Hepatocyte (in vitro differentiated cells): ENCODE data around the gene SREK1. TPM values are rescaled to one million over a fixed set of nuclear protein-coding genes. Genes with fewer than 3 reads are reported as not detected.

ENCODE experiments used
- DNase-seq: peaks from one replicate; pipeline ENCODE4 v3.0.0-alpha.2; 2016; ENCODE audit warnings: low spot score
- H2AFZ ChIP-seq: fragments of 200-600 bp; sonication (generic); 2 replicates; pipeline ENCODE4 v1.6.0; 2016; ENCODE audit warnings: antibody characterized with exemption, mild to moderate bottlenecking
- H3K27ac ChIP-seq: fragments of 200-600 bp; sonication (generic); 2 replicates; pipeline ENCODE4 v1.5.1; 2016; ENCODE audit warnings: mild to moderate bottlenecking
- H3K27me3 ChIP-seq: fragments of 200-600 bp; sonication (generic); 2 replicates; pipeline ENCODE4 v1.6.1; 2016
- H3K36me3 ChIP-seq: fragments of 200-600 bp; sonication (generic); replicated peaks from 2 replicates; pipeline ENCODE4 v1.5.1; 2016; ENCODE audit warnings: low read depth; ENCODE audit not compliant: insufficient read depth
- H3K4me1 ChIP-seq: fragments of 200-600 bp; sonication (generic); 2 replicates; pipeline ENCODE4 v1.5.1; 2016; ENCODE audit warnings: mild to moderate bottlenecking, moderate library complexity; ENCODE audit not compliant: insufficient read depth
- H3K4me2 ChIP-seq: fragments of 200-600 bp; sonication (generic); 2 replicates; pipeline ENCODE4 v1.6.0; 2016
- H3K4me3 ChIP-seq: fragments of 200-600 bp; sonication (generic); 2 replicates; pipeline ENCODE4 v1.5.1; 2016; ENCODE audit warnings: mild to moderate bottlenecking
- H3K79me2 ChIP-seq: fragments of 200-600 bp; sonication (generic); 2 replicates; pipeline ENCODE4 v1.6.0; 2017; ENCODE audit warnings: mild to moderate bottlenecking
- H3K9me2 ChIP-seq: fragments of 200-600 bp; sonication (generic); replicated peaks from 2 replicates; pipeline ENCODE4 v1.6.0; 2017; ENCODE audit warnings: mild to moderate bottlenecking; ENCODE audit not compliant: insufficient read depth
- H3K9me3 ChIP-seq: fragments of 200-600 bp; sonication (generic); 2 replicates; pipeline ENCODE4 v1.5.1; 2016; ENCODE audit warnings: low read depth, mild to moderate bottlenecking
- H4K20me1 ChIP-seq: fragments of 200-600 bp; sonication (generic); 2 replicates; pipeline ENCODE4 v1.6.0; 2016; ENCODE audit warnings: mild to moderate bottlenecking; ENCODE audit not compliant: insufficient read depth, poor library complexity, severe bottlenecking
- EZH2 ChIP-seq: fragments of 200-600 bp; sonication (generic); IDR thresholded peaks from 2 replicates; pipeline ENCODE4 v1.6.1; 2016; ENCODE audit warnings: antibody characterized with exemption, mild to moderate bottlenecking, borderline replicate concordance
- EZH2phosphoT487 ChIP-seq: fragments of 200-600 bp; sonication (generic); IDR thresholded peaks from one replicate; pipeline ENCODE4 v1.6.1; 2018; ENCODE audit warnings: antibody characterized with exemption, mild to moderate bottlenecking, low read depth, moderate library complexity; ENCODE audit not compliant: unreplicated experiment, severe bottlenecking
- WGBS: methylation state at CpG from one replicate; pipeline ENCODE4 v1.1.6; 2016; ENCODE audit warnings: low lambda C conversion rate; ENCODE audit errors: missing lambda C conversion rate; 5-methylcytosine and 5-hydroxymethylcytosine counted together
- polyA plus RNA-seq: library from polyadenylated mRNA; unstranded; fragments of >200 nt; fragmentation: Nextera tagmentation; extraction: Ambion mirVana; gene quantifications from 2 replicates; pipeline ENCODE4 v1.2.1, GENCODE V29; 2016
- total RNA-seq: library from RNA; depleted of rRNA; stranded (reverse); fragments of >200 nt; gene quantifications from 2 replicates; pipeline ENCODE4 v1.2.3, GENCODE V29; 2014
- TF ChIP-seq, protein P1 (sequence below): fragments of 200-600 bp; sonication (generic); IDR thresholded peaks from 2 replicates; pipeline ENCODE4 v1.5.1; 2016; ENCODE audit warnings: antibody characterized with exemption, mild to moderate bottlenecking; ENCODE audit not compliant: poor library complexity

SREK1 gene, protein sequence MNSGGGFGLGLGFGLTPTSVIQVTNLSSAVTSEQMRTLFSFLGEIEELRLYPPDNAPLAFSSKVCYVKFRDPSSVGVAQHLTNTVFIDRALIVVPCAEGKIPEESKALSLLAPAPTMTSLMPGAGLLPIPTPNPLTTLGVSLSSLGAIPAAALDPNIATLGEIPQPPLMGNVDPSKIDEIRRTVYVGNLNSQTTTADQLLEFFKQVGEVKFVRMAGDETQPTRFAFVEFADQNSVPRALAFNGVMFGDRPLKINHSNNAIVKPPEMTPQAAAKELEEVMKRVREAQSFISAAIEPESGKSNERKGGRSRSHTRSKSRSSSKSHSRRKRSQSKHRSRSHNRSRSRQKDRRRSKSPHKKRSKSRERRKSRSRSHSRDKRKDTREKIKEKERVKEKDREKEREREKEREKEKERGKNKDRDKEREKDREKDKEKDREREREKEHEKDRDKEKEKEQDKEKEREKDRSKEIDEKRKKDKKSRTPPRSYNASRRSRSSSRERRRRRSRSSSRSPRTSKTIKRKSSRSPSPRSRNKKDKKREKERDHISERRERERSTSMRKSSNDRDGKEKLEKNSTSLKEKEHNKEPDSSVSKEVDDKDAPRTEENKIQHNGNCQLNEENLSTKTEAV
- 67.8 and 91.9 TPM in 2 replicates for total RNA-seq
- polyA plus RNA-seq: 54.1 and 60.3 TPM in 2 replicates

DNA sequence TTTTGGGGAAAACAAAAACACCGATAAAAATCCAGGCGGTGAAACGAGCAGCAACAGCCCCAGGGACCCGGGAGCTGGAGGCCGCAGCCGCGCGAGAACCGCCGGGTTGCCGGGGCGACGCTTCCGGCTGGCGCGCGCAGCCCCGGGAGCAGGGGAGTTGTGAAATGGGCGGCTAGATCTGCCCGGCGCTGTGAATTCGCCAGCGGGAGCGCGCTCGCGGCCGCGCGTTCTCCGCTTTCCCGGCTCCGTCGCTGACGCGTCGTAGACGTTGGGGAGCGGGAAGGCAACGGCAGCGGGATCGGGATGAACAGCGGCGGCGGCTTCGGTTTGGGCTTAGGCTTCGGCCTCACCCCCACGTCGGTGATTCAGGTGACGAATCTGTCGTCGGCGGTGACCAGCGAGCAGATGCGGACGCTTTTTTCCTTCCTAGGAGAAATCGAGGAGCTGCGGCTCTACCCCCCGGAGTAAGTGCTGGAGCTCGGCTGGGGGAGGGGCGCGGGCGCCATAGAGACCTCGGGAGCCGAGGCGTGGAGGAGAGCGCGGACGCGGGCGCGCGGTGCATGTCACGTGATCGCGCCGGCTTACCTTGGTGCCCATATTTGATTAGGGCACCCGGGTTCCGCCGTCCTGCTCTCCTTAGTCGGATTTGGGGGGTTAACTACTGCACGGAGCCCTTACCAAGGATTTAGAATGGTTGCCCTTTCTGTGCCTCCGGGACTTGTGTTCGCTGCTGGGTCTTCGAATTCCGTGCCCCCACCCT lies at the start of gene SREK1:
SREK1 (plus strand) TSS at position 227 of the 760 bp plus-strand sequence; CDS start at position 304, 77 bp downstream.
- no peaks in the 10 kb centered on the region for H3K9me3 ChIP-seq
- H3K27me3 ChIP-seq: no peaks in the 10 kb centered on the region
- H4K20me1 ChIP-seq: peaks cover 30% of the 10 kb centered on the region
- H3K4me3 ChIP-seq: peak within 1 kb of the TSS; percentile 75
- H3K4me2 ChIP-seq: peak within 1 kb of the TSS; percentile 86
- H2AFZ ChIP-seq: peak within 1 kb of the TSS; percentile 80
- DNase-seq: peak; percentile 97
- TF ChIP-seq EZH2phosphoT487 (no peak), EZH2 (no peak)
- TF ChIP-seq, protein P1, sequence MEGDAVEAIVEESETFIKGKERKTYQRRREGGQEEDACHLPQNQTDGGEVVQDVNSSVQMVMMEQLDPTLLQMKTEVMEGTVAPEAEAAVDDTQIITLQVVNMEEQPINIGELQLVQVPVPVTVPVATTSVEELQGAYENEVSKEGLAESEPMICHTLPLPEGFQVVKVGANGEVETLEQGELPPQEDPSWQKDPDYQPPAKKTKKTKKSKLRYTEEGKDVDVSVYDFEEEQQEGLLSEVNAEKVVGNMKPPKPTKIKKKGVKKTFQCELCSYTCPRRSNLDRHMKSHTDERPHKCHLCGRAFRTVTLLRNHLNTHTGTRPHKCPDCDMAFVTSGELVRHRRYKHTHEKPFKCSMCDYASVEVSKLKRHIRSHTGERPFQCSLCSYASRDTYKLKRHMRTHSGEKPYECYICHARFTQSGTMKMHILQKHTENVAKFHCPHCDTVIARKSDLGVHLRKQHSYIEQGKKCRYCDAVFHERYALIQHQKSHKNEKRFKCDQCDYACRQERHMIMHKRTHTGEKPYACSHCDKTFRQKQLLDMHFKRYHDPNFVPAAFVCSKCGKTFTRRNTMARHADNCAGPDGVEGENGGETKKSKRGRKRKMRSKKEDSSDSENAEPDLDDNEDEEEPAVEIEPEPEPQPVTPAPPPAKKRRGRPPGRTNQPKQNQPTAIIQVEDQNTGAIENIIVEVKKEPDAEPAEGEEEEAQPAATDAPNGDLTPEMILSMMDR: no peak
- under 1% methylated on average over 74 of the region's 86 CpGs for WGBS
- peaks cover 45% of the 10 kb centered on the region for H3K79me2 ChIP-seq
- peaks cover 24% of the 10 kb centered on the region for H3K4me1 ChIP-seq
- H3K27ac ChIP-seq: peak within 1 kb of the TSS; percentile 100
- H3K9me2 ChIP-seq: no peaks in the 10 kb centered on the region
- no peaks in the 10 kb centered on the region for H3K36me3 ChIP-seq

DNA sequence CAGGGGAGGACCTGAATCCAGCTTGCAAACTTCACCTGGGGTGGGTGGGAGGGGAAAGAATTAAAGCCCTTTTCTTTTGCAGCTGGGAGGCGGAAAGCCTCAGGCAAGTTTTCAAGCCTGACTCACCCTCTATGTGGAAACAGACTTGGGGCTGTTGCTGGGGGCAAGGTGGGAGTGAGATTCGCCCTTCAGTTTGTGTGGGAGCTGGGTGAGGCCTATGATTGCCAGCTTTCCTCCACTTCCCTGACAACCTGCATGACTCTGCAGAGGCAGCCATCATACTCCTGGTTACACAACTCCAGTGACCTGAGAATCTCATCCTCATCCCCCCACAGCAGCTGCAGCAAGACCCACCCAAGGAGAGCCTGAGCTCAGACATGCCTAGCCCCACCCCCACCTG lies 43.2 kb upstream of the SREK1 start:
- no peaks in the 10 kb centered on the region for H4K20me1 ChIP-seq
- WGBS: 100% methylated on average over 2 of the region's 2 CpGs
- H3K27me3 ChIP-seq: no peaks in the 10 kb centered on the region
- H3K36me3 ChIP-seq: no peaks in the 10 kb centered on the region
- no peak overlapping the region for H3K4me2 ChIP-seq
- H2AFZ ChIP-seq: no peak overlapping the region
- DNase-seq: no peak
- H3K79me2 ChIP-seq: no peaks in the 10 kb centered on the region
- no peaks in the 10 kb centered on the region for H3K9me2 ChIP-seq
- TF ChIP-seq, protein P1: no peak
- no peak for TF ChIP-seq EZH2phosphoT487
- TF ChIP-seq EZH2: no peak
- no peak overlapping the region for H3K4me3 ChIP-seq
- no peaks in the 10 kb centered on the region for H3K4me1 ChIP-seq
- peaks cover 26% of the 10 kb centered on the region for H3K9me3 ChIP-seq
- no peak overlapping the region for H3K27ac ChIP-seq

DNA sequence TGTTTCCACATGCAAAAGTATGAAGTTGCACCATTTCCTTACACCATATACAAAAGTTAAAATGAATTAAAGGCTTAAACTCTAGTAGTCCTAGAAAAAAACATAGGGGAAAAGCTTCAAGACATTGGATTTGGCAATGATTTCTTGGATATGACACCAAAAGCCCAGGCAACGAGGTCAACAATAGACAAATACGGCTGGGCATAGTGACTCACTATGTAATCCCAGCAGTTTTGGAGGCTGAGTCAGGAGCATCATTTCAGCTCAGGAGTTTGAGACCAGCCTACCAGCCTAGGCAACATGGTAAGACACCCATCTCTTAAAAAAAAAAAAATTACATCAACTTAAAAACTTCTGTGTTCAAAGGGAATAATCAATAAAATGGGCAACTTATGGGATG lies 30.9 kb upstream of the SREK1 start:
- Histone ChIP-seq H3K4me2 (no peak overlapping the region), H3K4me1 (no peaks in the 10 kb centered on the region), H3K79me2 (no peaks in the 10 kb centered on the region), H3K27ac (no peak overlapping the region), H3K36me3 (no peaks in the 10 kb centered on the region), H3K27me3 (no peaks in the 10 kb centered on the region), H3K9me3 (peaks cover 20% of the 10 kb centered on the region), H2AFZ (no peak overlapping the region), H3K4me3 (no peak overlapping the region), H3K9me2 (no peaks in the 10 kb centered on the region), H4K20me1 (no peaks in the 10 kb centered on the region)
- DNase-seq: no peak
- no peak for TF ChIP-seq EZH2
- TF ChIP-seq, protein P1: no peak
- no peak for TF ChIP-seq EZH2phosphoT487
- WGBS: 98% methylated on average over 2 of the region's 2 CpGs
